Measurements from ENCODE around the gene PHOX2A.

PHOX2A gene

GRCh38 chr11:72245263-72245816, 1.4 kb upstream of the PHOX2A start:
- Histone ChIP-seq H3K27ac (no peak overlapping the region), H3K36me3 (no peaks in the 10 kb centered on the region), H3K27me3 (ENCODE audit: insufficient read depth, low read depth, severe bottlenecking) (no peaks in the 10 kb centered on the region), H3K4me3 (ENCODE audit: low read depth, low read length) (no peak overlapping the region), H3K9me3 (ENCODE audit: severe bottlenecking) (peaks cover 2% of the 10 kb centered on the region)
- no peak for DNase-seq
- TF ChIP-seq, protein P1, sequence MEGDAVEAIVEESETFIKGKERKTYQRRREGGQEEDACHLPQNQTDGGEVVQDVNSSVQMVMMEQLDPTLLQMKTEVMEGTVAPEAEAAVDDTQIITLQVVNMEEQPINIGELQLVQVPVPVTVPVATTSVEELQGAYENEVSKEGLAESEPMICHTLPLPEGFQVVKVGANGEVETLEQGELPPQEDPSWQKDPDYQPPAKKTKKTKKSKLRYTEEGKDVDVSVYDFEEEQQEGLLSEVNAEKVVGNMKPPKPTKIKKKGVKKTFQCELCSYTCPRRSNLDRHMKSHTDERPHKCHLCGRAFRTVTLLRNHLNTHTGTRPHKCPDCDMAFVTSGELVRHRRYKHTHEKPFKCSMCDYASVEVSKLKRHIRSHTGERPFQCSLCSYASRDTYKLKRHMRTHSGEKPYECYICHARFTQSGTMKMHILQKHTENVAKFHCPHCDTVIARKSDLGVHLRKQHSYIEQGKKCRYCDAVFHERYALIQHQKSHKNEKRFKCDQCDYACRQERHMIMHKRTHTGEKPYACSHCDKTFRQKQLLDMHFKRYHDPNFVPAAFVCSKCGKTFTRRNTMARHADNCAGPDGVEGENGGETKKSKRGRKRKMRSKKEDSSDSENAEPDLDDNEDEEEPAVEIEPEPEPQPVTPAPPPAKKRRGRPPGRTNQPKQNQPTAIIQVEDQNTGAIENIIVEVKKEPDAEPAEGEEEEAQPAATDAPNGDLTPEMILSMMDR (IDR thresholded peaks at IDR 0.05; ENCODE audit: low read depth, low read length): no peak

DNA sequence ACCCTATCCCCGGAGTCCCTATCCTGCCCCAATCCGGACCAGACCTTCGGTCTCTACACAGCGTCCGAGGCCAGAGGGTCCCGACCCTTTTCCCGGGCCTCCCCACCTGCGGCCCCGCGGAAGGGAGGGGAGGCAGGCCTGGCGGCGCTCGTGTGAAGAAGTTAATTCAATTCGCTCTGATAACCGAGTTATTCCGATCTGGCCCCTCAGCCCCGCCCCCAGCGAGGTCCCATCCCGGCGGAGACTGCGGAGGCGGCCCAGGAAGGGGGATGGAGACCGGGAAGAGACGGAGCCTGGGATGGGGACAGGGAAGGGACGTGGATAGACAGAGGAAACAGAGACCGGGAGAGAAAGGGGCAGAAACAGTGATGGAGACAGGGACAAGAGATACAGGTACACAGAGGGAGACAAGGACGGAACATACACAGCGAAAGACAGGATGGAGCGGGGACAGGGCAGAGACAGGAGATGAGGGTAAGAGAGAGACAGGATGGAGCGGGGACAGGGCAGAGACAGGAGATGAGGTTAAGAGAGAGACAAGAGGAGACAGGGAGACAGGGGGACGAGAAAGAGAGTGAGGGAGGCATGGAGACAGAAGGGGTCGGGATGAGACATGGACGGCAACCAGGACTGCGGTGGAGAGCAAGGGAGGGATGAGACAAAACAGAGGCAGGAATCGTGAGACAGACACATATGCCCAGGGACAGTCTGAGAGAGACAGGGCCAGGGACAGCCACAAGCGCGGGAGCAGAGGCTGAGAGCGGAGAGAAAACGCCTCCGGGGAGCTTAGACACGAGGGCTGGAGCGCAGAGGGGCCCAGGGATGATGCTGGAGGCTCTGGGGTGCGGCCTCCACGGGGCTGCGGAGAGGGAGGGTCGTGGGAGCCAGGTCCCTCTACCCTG, 636 bp upstream of the PHOX2A start:
- Histone ChIP-seq H3K27me3 (ENCODE audit: insufficient read depth, low read depth, severe bottlenecking) (no peaks in the 10 kb centered on the region), H3K27ac (no peak overlapping the region), H3K36me3 (no peaks in the 10 kb centered on the region), H3K9me3 (ENCODE audit: severe bottlenecking) (peaks cover 2% of the 10 kb centered on the region), H3K4me3 (ENCODE audit: low read depth, low read length) (no peak overlapping the region)
- no peak for DNase-seq
- TF ChIP-seq, protein P1 (IDR thresholded peaks at IDR 0.05; ENCODE audit: low read depth, low read length): no peak

GRCh38 chr11:72243173-72244059, 560 bp downstream of the PHOX2A start:
- no peak for DNase-seq
- Histone ChIP-seq H3K4me3 (ENCODE audit: low read depth, low read length) (no peak overlapping the region), H3K9me3 (ENCODE audit: severe bottlenecking) (peaks cover 2% of the 10 kb centered on the region), H3K36me3 (peaks cover 8% of the 10 kb centered on the region), H3K27ac (no peak overlapping the region), H3K27me3 (ENCODE audit: insufficient read depth, low read depth, severe bottlenecking) (no peaks in the 10 kb centered on the region)
- TF ChIP-seq, protein P1 (IDR thresholded peaks at IDR 0.05; ENCODE audit: low read depth, low read length): no peak

DNA sequence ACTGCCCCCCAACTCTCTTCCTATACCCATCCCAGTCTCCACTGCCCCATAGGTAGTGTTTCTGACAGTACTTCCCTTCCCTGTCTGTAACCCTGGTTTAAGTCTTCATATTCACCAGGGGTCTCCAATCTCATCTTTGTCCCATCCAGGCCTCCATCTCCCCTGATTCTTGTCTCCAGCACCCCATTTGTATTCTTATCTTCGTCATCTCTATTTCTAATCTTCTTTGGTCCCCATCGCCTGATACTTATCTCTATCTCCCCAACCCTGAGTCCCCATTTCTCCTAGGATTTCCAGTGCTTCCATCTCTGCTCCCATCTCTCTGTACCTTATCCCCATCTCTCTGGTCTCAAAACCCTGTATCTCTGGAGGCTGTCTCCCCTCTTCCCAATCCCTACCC, 1.8 kb downstream of the PHOX2A start:
- no peak overlapping the region for H3K27ac ChIP-seq
- TF ChIP-seq, protein P1 (IDR thresholded peaks at IDR 0.05; ENCODE audit: low read depth, low read length): no peak
- DNase-seq: no peak
- peaks cover 21% of the 10 kb centered on the region for H3K36me3 ChIP-seq
- H3K4me3 ChIP-seq (ENCODE audit: low read depth, low read length): no peak overlapping the region
- H3K9me3 ChIP-seq (ENCODE audit: severe bottlenecking): peaks cover 2% of the 10 kb centered on the region
- no peaks in the 10 kb centered on the region for H3K27me3 ChIP-seq (ENCODE audit: insufficient read depth, low read depth, severe bottlenecking)

DNA sequence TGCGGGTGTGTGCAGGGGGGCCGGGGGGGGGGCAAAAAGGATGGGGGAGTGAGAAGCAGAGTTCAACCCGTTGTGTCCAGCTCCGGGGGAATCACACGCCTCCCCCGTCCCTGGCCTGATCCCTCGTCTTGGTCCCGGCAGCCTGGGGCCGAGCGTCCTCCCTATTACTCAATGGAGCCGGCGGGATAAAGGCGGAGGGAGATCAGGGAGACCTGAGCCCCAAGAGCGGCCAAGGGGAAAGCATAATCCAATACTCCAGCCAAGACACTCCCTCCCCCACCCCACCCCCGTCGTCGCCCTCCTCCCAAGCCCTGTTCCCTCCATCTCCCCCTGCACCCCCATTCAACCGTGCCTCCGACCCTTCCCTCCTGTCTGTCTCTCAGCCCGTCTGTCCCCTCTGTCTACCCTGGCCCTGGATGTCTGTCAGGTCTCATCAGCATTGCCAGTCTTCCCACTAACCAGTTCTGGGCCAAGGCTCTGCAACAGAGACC, 2.6 kb downstream of the PHOX2A start:
- no peak for DNase-seq
- Histone ChIP-seq H3K36me3 (peaks cover 29% of the 10 kb centered on the region), H3K9me3 (ENCODE audit: severe bottlenecking) (peaks cover 2% of the 10 kb centered on the region), H3K4me3 (ENCODE audit: low read depth, low read length) (no peak overlapping the region), H3K27ac (no peak overlapping the region), H3K27me3 (ENCODE audit: insufficient read depth, low read depth, severe bottlenecking) (no peaks in the 10 kb centered on the region)
- TF ChIP-seq, protein P1 (IDR thresholded peaks at IDR 0.05; ENCODE audit: low read depth, low read length): no peak

All from WERI-Rb-1 (cell line).